Panc1 (cell line): ENCODE data around the gene STARD8. TPM values are rescaled to one million over a fixed set of nuclear protein-coding genes. Genes with fewer than 3 reads are reported as not detected.

Experiments
- ATAC-seq: fragments of 200-7000 bp; cut with Tn5 transposase; 2 replicates; pipeline ENCODE4 v1.9.1; 2020; ENCODE audit warnings: mild to moderate bottlenecking, moderate library complexity
- BruUV-seq: library from RNA; stranded (reverse); fragments of 400-500 nt; replicated peaks from 2 replicates; lab custom pipeline; 2021; lab: Mats Ljungman, UMichigan
- CTCF ChIA-PET: fragments of 300-600 bp; sonication (Branson Sonifier 250); formaldehyde crosslinking; loops from one replicate; lab custom pipeline; 2022; ENCODE audit warnings: antibody characterized with exemption; lab: Charles Lee
- POLR2A ChIA-PET: fragments of 300-600 bp; sonication (Branson Sonifier 250); formaldehyde crosslinking; loops from one replicate; lab custom pipeline; 2022; ENCODE audit warnings: antibody characterized with exemption; lab: Charles Lee
- DNase-seq: peaks from one replicate; pipeline ENCODE4 v3.0.0-alpha.2; 2010; ENCODE audit warnings: low read depth, low spot score
- H3K27ac ChIP-seq: 2 replicates; pipeline ENCODE4 v1.5.1; 2011; ENCODE audit warnings: mild to moderate bottlenecking, low read length, inconsistent platforms
- H3K27me3 ChIP-seq: fragments of 200-500 bp; sonication (Bioruptor generic); 2 replicates; pipeline ENCODE4 v1.6.0; 2014; ENCODE audit warnings: low read length, inconsistent platforms; ENCODE audit not compliant: control insufficient read depth, insufficient read depth
- H3K36me3 ChIP-seq: fragments of 200-500 bp; sonication (Bioruptor generic); 2 replicates; pipeline ENCODE4 v1.5.1; 2014; ENCODE audit warnings: inconsistent platforms, mild to moderate bottlenecking, low read length, moderate library complexity; ENCODE audit not compliant: control insufficient read depth, insufficient read depth
- H3K4me1 ChIP-seq: 2 replicates; pipeline ENCODE4 v1.5.1; 2011; ENCODE audit warnings: inconsistent platforms, mild to moderate bottlenecking, low read length, moderate library complexity; ENCODE audit not compliant: control insufficient read depth, insufficient read depth
- H3K4me3 ChIP-seq, 2 experiments: 2 replicates each; pipeline ENCODE4 v1.5.1; 2011 to 2012; ENCODE audit warnings: low read depth in 2 of 2, low read length in 2 of 2, mild to moderate bottlenecking in 2 of 2, inconsistent platforms in 1 of 2, moderate library complexity in 1 of 2
- H3K9me3 ChIP-seq: fragments of 200-500 bp; sonication (Bioruptor generic); 2 replicates; pipeline ENCODE4 v1.5.1; 2014; ENCODE audit warnings: low read depth, mild to moderate bottlenecking, inconsistent platforms, low read length, moderate library complexity; ENCODE audit not compliant: control insufficient read depth, insufficient read depth
- CTCF ChIP-seq: fragments of 450-650 bp; IDR thresholded peaks from 2 replicates; pipeline ENCODE4 v1.5.1; 2017; ENCODE audit warnings: mild to moderate bottlenecking
- POLR2AphosphoS5 ChIP-seq: IDR thresholded peaks from 2 replicates; pipeline ENCODE4 v1.6.1; 2012; ENCODE audit warnings: mild to moderate bottlenecking, low read depth, low read length, moderate library complexity
- REST ChIP-seq, 2 experiments: IDR thresholded peaks; 2 replicates each; pipeline ENCODE4 v1.6.1; 2011 to 2012; ENCODE audit warnings: low read depth in 2 of 2, control low read depth in 1 of 2, low read length in 1 of 2, mild to moderate bottlenecking in 1 of 2, moderate library complexity in 1 of 2; ENCODE audit not compliant: insufficient read depth in 1 of 2
- SIN3A ChIP-seq: IDR thresholded peaks from 2 replicates; pipeline ENCODE4 v1.6.1; 2012; ENCODE audit warnings: low read depth, mild to moderate bottlenecking, low read length, moderate library complexity, borderline replicate concordance; ENCODE audit not compliant: insufficient read depth
- TCF7L2 ChIP-seq: IDR thresholded peaks from 2 replicates; pipeline ENCODE4 v1.6.1; 2011; ENCODE audit warnings: mild to moderate bottlenecking, low read depth, low read length, inconsistent platforms
- in situ Hi-C: cut with HindIII; loops from 2 replicates; pipeline ENCODE4 v1.10.0; 2016; ENCODE audit warnings: low sequenced_read_pairs, low pct_unique_long_range_greater_than_20kb
- intact Hi-C: fragments of 100-400 bp; cut with micrococcal nuclease; formaldehyde crosslinking; loops from one replicate; pipeline ENCODE4 v1.10.0; 2022; ENCODE audit not compliant: unreplicated experiment
- total RNA-seq: library from RNA; stranded (reverse); gene quantifications from one replicate; pipeline ENCODE4 v1.2.1, GENCODE V29; 2021; ENCODE audit not compliant: unreplicated experiment

The STARD8 gene
- total RNA-seq, 1 experiment from 2014 or later = 4.6 TPM

- in situ Hi-C loops = no loop called here
- POLR2A ChIA-PET = no interaction called here
- no TSS peak for BruUV-seq
Measured at GRCh38 chrX:68757731-68758130, 110.3 kb downstream of the STARD8 start.

GRCh38 chrX:68758671-68759070 is 111.2 kb downstream of the STARD8 start:
- ChIA-PET CTCF (no interaction called here), POLR2A (no interaction called here)
- ATAC-seq = no peak
- Histone ChIP-seq H3K9me3 (no peaks in the 10 kb centered on the region), H3K27ac (no peak overlapping the region), H3K27me3 (no peaks in the 10 kb centered on the region), H3K36me3 (no peaks in the 10 kb centered on the region), H3K4me3 (no peak overlapping the region), H3K4me1 (no peaks in the 10 kb centered on the region)
- intact Hi-C loops (no loop called here), in situ Hi-C loops (no loop called here)
- BruUV-seq = no TSS peak
- DNase-seq = no peak
- no peak for TF ChIP-seq TCF7L2
- no peak for TF ChIP-seq REST (IDR thresholded peaks at IDR 0.05; ENCODE audit: insufficient read depth in 1 of 2, low read depth in 2 of 2, low read length in 1 of 2)
- no peak for TF ChIP-seq CTCF
- no peak for TF ChIP-seq SIN3A
- TF ChIP-seq POLR2AphosphoS5 = no peak

More at GRCh38 chrX:68757731-68758130, 110.3 kb downstream of the STARD8 start:
- CTCF ChIA-PET = no interaction called here
- DNase-seq (no peak), ATAC-seq (no peak)
- Histone ChIP-seq H3K4me1 (no peaks in the 10 kb centered on the region), H3K27me3 (no peaks in the 10 kb centered on the region), H3K9me3 (no peaks in the 10 kb centered on the region), H3K4me3 (no peak overlapping the region), H3K36me3 (no peaks in the 10 kb centered on the region), H3K27ac (no peak overlapping the region)
- TF ChIP-seq TCF7L2 (no peak), CTCF (no peak)
- intact Hi-C loops = no loop called here
